ENCODE measurements around the gene TLE5. TPM values are rescaled to one million over a fixed set of nuclear protein-coding genes. Genes with fewer than 3 reads are reported as not detected.

TLE5 gene
- total and polyA plus RNA-seq, 2 of the 4 experiments (the other 2 are of a cell fraction), result 119 to 407 TPM

DNA sequence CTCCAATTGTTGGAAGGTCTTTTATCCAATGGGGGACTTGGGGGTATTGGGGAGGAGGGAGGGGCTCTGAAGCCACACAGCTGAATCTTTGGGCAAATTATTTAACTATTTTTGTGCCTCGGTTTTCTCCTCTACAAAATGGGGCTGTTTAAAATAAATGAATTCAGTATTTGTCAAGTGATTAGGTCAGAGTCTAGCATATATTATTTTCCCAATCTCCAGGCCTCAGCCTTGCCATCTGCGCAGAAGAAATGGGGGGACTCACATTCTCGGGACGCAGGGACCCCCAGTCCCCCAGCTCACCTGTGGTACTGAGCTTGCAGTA is 1.5 kb downstream of the TLE5 start:
- WGBS, 2 experiments (ENCODE audit: extremely low coverage in 2 of 2, insufficient read length in 1 of 2), result 0% methylated on average over 1 of the region's 4 CpGs; no CpG with 5 or more reads in 1 of the 2 experiments
- peak overlapping the region; percentile 80 for H3K27ac ChIP-seq (ENCODE audit: insufficient read depth, low read length)
- CTCF ChIA-PET, result no interaction called here

More for the DNA sequence above, 1.5 kb downstream of the TLE5 start:
- Histone ChIP-seq H4K8ac (ENCODE audit: low read depth in 2 of 2, low read length in 2 of 2) (peak overlapping the region; percentile 92 to 96), H3K4me2 (ENCODE audit: low read depth, low read length) (peak overlapping the region; percentile 94), H3K79me1 (ENCODE audit: low read depth in 1 of 2, low read length in 2 of 2) (peaks cover 35 to 60% of the 10 kb centered on the region in 2 experiments), H3K9me3 (ENCODE audit: control insufficient read depth, insufficient read depth, low read length) (no peaks in the 10 kb centered on the region), H3K4me3 (ENCODE audit: insufficient read depth, low read depth, low read length) (peak overlapping the region; percentile 63), H3K4ac (ENCODE audit: low read depth, low read length) (peak overlapping the region; percentile 93), H2BK20ac (ENCODE audit: low read depth, low read length) (no peak overlapping the region), H3K14ac (replicated peaks; ENCODE audit: low read depth, low read length) (peak overlapping the region; percentile 67; the same call in 1 of the 2 replicates), H3K27me3 (ENCODE audit: control insufficient read depth, insufficient read depth, low read length) (no peaks in the 10 kb centered on the region), H2BK5ac (ENCODE audit: low read depth, low read length, poor library complexity, severe bottlenecking) (peak overlapping the region; percentile 56), H4K5ac (ENCODE audit: low read depth, low read length) (peak overlapping the region; percentile 55), H3K9me1 (ENCODE audit: insufficient read depth, low read length) (peaks cover 7% of the 10 kb centered on the region), H2AK9ac (replicated peaks; ENCODE audit: low read depth, low read length, poor library complexity) (peak overlapping the region; percentile 99), H2BK120ac (ENCODE audit: low read depth, low read length) (peak overlapping the region; percentile 24), H3K9ac (ENCODE audit: low read depth, low read length) (peak overlapping the region; percentile 91), H3K56ac (ENCODE audit: extremely low read depth, insufficient read depth, low read length) (peak overlapping the region; percentile 85; the same call in 1 of the 2 replicates), H2BK15ac (ENCODE audit: low read depth, low read length) (no peak overlapping the region), H2AK5ac (ENCODE audit: low read depth, low read length) (peak overlapping the region; percentile 90; the same call in 1 of the 2 replicates), H2AFZ (replicated peaks; ENCODE audit: low read length, poor library complexity) (peak overlapping the region; percentile 89), H4K91ac (ENCODE audit: insufficient read depth, low read depth, low read length) (peak overlapping the region; percentile 58; the same call in 1 of the 2 replicates), H3K4me1 (ENCODE audit: control insufficient read depth, insufficient read depth, low read length) (peaks cover 23% of the 10 kb centered on the region), H3K36me3 (ENCODE audit: control insufficient read depth, insufficient read depth, low read length) (peaks cover 37% of the 10 kb centered on the region), H3K18ac (ENCODE audit: low read depth, low read length) (peak overlapping the region; percentile 35; the same call in 1 of the 2 replicates), H4K20me1 (ENCODE audit: insufficient read depth, low read length) (peaks cover 38% of the 10 kb centered on the region), H3K23ac (ENCODE audit: low read depth, low read length) (peak overlapping the region; percentile 90; the same call in 1 of the 2 replicates)
- intact Hi-C loops (cut with micrococcal nuclease) (no loop called here), in situ Hi-C loops (cut with MboI; ENCODE audit: low sequenced_read_pairs) (no loop called here), dilution Hi-C loops (cut with HindIII; ENCODE audit: low sequenced_read_pairs, unreplicated experiment) (no loop called here)
- POLR2A ChIA-PET (ENCODE audit: unreplicated experiment), result no interaction called here
- BruUV-seq (replicated peaks), result no TSS peak
- no peak for DNase-seq
- no peak for ATAC-seq (ENCODE audit: low read depth)
- no peak for TF ChIP-seq RFX5 (IDR thresholded peaks at IDR 0.05; ENCODE audit: low read depth, low read length)
- TF ChIP-seq MAFK (IDR thresholded peaks at IDR 0.05; ENCODE audit: low read depth, low read length), result no peak
- no peak for TF ChIP-seq CHD1 (IDR thresholded peaks at IDR 0.05; ENCODE audit: low read depth, low read length)
- TF ChIP-seq FOS (IDR thresholded peaks at IDR 0.05; ENCODE audit: low read depth, low read length), result no peak
- no peak for TF ChIP-seq NFE2L2 (IDR thresholded peaks at IDR 0.05; ENCODE audit: low read depth, low read length)
- TF ChIP-seq RAD21 (IDR thresholded peaks at IDR 0.05; ENCODE audit: low read length), result no peak
- TF ChIP-seq CEBPB (IDR thresholded peaks at IDR 0.05; ENCODE audit: low read depth, low read length), result no peak
- TF ChIP-seq, protein P1, sequence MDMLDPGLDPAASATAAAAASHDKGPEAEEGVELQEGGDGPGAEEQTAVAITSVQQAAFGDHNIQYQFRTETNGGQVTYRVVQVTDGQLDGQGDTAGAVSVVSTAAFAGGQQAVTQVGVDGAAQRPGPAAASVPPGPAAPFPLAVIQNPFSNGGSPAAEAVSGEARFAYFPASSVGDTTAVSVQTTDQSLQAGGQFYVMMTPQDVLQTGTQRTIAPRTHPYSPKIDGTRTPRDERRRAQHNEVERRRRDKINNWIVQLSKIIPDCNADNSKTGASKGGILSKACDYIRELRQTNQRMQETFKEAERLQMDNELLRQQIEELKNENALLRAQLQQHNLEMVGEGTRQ (IDR thresholded peaks at IDR 0.05; ENCODE audit: low read depth, low read length), result no peak

All from IMR-90 (cell line).